Measurements from ENCODE around the gene CES2. TPM values are rescaled to one million over a fixed set of nuclear protein-coding genes. Genes with fewer than 3 reads are reported as not detected.

Gene CES2
- total and polyA plus RNA-seq, 2 experiments from 2014 or later = 52.8 to 72.8 TPM

DNA sequence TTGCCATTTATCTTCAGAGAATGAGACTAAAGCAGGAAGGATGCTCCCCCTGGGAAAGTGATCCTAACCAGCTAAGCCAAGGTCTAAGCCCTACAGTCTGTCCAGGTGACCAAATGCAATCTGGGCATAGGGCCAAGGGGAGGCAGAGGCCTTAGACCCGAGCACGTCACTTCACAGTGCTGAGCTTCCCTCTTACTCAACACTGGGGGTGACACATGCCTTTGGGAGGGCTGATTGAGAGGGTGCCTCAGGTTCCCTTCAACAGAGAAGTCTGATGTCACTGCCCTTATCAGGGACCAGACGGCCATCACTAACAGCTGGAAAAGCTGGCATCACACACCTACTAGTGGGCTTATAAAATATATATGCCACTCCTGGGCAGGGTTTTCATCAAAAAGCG lies 5.1 kb upstream of the CES2 start:
- Histone ChIP-seq H3K27ac (peak overlapping the region; percentile 69), H3K36me3 (replicated peaks; ENCODE audit: insufficient read depth, low read depth) (no peaks in the 10 kb centered on the region), H2AFZ (no peak overlapping the region), H3K27me3 (peaks cover 14% of the 10 kb centered on the region), H4K20me1 (ENCODE audit: insufficient read depth, poor library complexity, severe bottlenecking) (no peaks in the 10 kb centered on the region), H3K4me1 (ENCODE audit: insufficient read depth) (peaks cover 11% of the 10 kb centered on the region), H3K79me2 (peaks cover 21% of the 10 kb centered on the region), H3K4me3 (no peak overlapping the region), H3K9me2 (replicated peaks; ENCODE audit: insufficient read depth) (no peaks in the 10 kb centered on the region), H3K4me2 (no peak overlapping the region), H3K9me3 (ENCODE audit: low read depth) (no peaks in the 10 kb centered on the region)
- WGBS (ENCODE audit: low lambda C conversion rate, missing lambda C conversion rate) = 78% methylated on average over 4 of the region's 4 CpGs
- DNase-seq (ENCODE audit: low spot score) = peak; percentile 73
- TF ChIP-seq EZH2 (IDR thresholded peaks at IDR 0.05; ENCODE audit: borderline replicate concordance) (no peak), EZH2phosphoT487 (IDR thresholded peaks at IDR 0.05; ENCODE audit: low read depth, severe bottlenecking, unreplicated experiment) (no peak), CTCF (IDR thresholded peaks at IDR 0.05; ENCODE audit: poor library complexity) (no peak)

DNA sequence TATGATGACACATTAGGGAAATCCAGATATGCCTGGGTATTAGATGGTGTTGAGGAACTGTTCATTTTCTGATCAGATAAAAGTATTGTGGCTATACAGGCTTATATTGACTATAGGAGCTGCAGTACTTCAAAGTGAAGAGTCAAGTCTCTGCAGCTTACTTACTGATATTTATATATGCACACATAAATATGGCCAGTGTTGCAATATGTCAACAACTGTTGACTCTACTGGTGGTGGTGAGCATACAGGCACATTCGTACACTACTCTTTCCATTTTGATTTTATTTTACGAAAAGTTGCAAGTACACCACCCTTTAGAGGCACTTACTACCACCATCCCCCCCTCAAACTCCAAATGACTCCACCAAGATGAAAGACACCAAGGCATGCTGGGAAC lies 3.7 kb upstream of the CES2 start:
- H3K27me3 ChIP-seq = no peaks in the 10 kb centered on the region
- H3K27ac ChIP-seq = no peak overlapping the region
- H3K9me2 ChIP-seq (replicated peaks; ENCODE audit: insufficient read depth) = no peaks in the 10 kb centered on the region
- TF ChIP-seq EZH2phosphoT487 (IDR thresholded peaks at IDR 0.05; ENCODE audit: low read depth, severe bottlenecking, unreplicated experiment) (no peak), CTCF (IDR thresholded peaks at IDR 0.05; ENCODE audit: poor library complexity) (no peak), EZH2 (IDR thresholded peaks at IDR 0.05; ENCODE audit: borderline replicate concordance) (no peak)
- H3K4me1 ChIP-seq (ENCODE audit: insufficient read depth) = peaks cover 22% of the 10 kb centered on the region
- H3K79me2 ChIP-seq = peaks cover 36% of the 10 kb centered on the region
- H2AFZ ChIP-seq = no peak overlapping the region
- no peak for DNase-seq (ENCODE audit: low spot score)
- H3K4me3 ChIP-seq = no peak overlapping the region
- H3K4me2 ChIP-seq = no peak overlapping the region
- no peaks in the 10 kb centered on the region for H4K20me1 ChIP-seq (ENCODE audit: insufficient read depth, poor library complexity, severe bottlenecking)
- H3K9me3 ChIP-seq (ENCODE audit: low read depth) = no peaks in the 10 kb centered on the region
- WGBS (ENCODE audit: low lambda C conversion rate, missing lambda C conversion rate) = 94% methylated on average over 2 of the region's 2 CpGs
- H3K36me3 ChIP-seq (replicated peaks; ENCODE audit: insufficient read depth, low read depth) = no peaks in the 10 kb centered on the region

- TF ChIP-seq EZH2phosphoT487 (IDR thresholded peaks at IDR 0.05; ENCODE audit: low read depth, severe bottlenecking, unreplicated experiment) = no peak
- TF ChIP-seq CTCF (IDR thresholded peaks at IDR 0.05; ENCODE audit: poor library complexity) = no peak
- no peak for TF ChIP-seq EZH2 (IDR thresholded peaks at IDR 0.05; ENCODE audit: borderline replicate concordance)
- peaks cover 40% of the 10 kb centered on the region for H3K79me2 ChIP-seq
- no peaks in the 10 kb centered on the region for H3K9me2 ChIP-seq (replicated peaks; ENCODE audit: insufficient read depth)
- WGBS (ENCODE audit: low lambda C conversion rate, missing lambda C conversion rate) = 93% methylated on average over 4 of the region's 4 CpGs
- DNase-seq (ENCODE audit: low spot score) = no peak
- no peaks in the 10 kb centered on the region for H4K20me1 ChIP-seq (ENCODE audit: insufficient read depth, poor library complexity, severe bottlenecking)
- H2AFZ ChIP-seq = no peak overlapping the region
- H3K4me2 ChIP-seq = no peak overlapping the region
- no peaks in the 10 kb centered on the region for H3K27me3 ChIP-seq
- H3K36me3 ChIP-seq (replicated peaks; ENCODE audit: insufficient read depth, low read depth) = no peaks in the 10 kb centered on the region
- peaks cover 22% of the 10 kb centered on the region for H3K4me1 ChIP-seq (ENCODE audit: insufficient read depth)
- no peak overlapping the region for H3K4me3 ChIP-seq
- H3K9me3 ChIP-seq (ENCODE audit: low read depth) = no peaks in the 10 kb centered on the region
- H3K27ac ChIP-seq = no peak overlapping the region
Measured at GRCh38 chr16:66932076-66932475, 3.2 kb upstream of the CES2 start.

DNA sequence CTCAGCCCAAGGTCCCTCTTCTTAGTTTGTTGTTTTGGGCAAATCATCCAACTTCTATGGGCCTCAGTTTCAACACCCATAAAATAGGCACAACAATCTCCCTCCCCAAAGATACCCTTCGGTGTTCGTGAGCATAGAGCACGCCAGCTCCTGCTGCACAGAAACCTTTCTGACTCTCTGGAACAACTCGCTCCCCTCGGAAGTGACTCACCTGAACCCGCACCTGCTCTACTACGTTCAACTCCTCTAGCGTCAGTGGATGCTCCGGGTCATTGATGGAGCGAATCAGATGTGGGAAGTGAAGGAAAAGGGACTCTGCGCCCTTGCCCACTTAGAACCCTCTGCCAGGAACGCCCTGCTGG lies 1.6 kb upstream of the CES2 start:
- TF ChIP-seq CTCF (IDR thresholded peaks at IDR 0.05; ENCODE audit: poor library complexity) = no peak
- TF ChIP-seq EZH2 (IDR thresholded peaks at IDR 0.05; ENCODE audit: borderline replicate concordance) = no peak
- no peak for TF ChIP-seq EZH2phosphoT487 (IDR thresholded peaks at IDR 0.05; ENCODE audit: low read depth, severe bottlenecking, unreplicated experiment)
- no peaks in the 10 kb centered on the region for H3K9me3 ChIP-seq (ENCODE audit: low read depth)
- H4K20me1 ChIP-seq (ENCODE audit: insufficient read depth, poor library complexity, severe bottlenecking) = no peaks in the 10 kb centered on the region
- DNase-seq (ENCODE audit: low spot score) = peak; percentile 48
- no peaks in the 10 kb centered on the region for H3K27me3 ChIP-seq
- peak overlapping the region; percentile 99 for H3K4me2 ChIP-seq
- peak overlapping the region; percentile 89 for H2AFZ ChIP-seq
- H3K36me3 ChIP-seq (replicated peaks; ENCODE audit: insufficient read depth, low read depth) = no peaks in the 10 kb centered on the region
- H3K79me2 ChIP-seq = peaks cover 52% of the 10 kb centered on the region
- WGBS (ENCODE audit: low lambda C conversion rate, missing lambda C conversion rate) = 8% methylated on average over 12 of the region's 12 CpGs
- H3K4me1 ChIP-seq (ENCODE audit: insufficient read depth) = peaks cover 22% of the 10 kb centered on the region
- no peaks in the 10 kb centered on the region for H3K9me2 ChIP-seq (replicated peaks; ENCODE audit: insufficient read depth)
- H3K27ac ChIP-seq = peak overlapping the region; percentile 98
- peak overlapping the region; percentile 69 for H3K4me3 ChIP-seq
